ENCODE results near the gene STAC2.

Gene STAC2

GRCh38 chr17:39209317-39210092, 16.2 kb downstream of the STAC2 start:
- no peak for DNase-seq

DNA sequence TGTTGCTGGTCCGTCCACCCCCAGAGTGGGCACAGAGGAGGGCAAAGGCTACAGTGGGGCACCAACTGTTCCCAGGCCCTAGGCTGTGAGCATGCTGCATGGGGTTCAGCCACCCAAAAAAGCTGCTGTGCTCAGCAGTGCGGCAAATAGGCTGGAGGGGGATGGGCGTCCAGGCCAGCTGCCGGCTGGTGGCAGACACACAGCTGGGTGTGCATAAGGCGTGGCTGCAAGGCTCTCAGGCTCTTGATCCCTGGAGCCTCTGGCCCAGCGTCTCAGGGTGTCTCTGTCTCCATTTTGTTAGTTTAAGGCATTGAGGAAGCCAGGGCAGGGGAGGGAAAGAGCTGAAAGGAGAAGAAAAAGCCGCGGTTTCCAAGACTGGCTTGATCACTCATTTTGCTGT, 16.9 kb downstream of the STAC2 start:
- DNase-seq = peak; percentile 50

- no peak for DNase-seq
Measured at GRCh38 chr17:39208136-39208535, 17.6 kb downstream of the STAC2 start.

DNA sequence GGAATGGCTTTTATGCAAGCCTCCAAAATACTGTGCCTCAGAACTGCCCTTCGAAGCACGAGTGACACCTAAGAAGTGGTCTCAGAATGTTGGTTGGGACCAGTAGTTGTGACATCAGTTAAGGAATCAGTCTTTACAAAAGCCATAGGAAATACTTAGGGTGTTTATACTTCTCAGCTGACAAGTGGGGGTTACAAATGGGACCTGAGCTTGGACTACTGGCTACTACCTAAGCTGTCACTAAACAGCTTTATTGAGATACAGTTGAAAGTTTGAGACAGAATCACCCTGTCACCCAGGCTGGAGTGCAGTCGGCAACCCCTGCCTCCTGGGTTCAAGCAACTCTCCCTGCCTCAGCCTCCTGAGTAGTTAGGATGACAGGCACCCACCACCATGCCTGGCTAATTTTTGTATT, 20.6 kb downstream of the STAC2 start:
- DNase-seq = no peak

DNA sequence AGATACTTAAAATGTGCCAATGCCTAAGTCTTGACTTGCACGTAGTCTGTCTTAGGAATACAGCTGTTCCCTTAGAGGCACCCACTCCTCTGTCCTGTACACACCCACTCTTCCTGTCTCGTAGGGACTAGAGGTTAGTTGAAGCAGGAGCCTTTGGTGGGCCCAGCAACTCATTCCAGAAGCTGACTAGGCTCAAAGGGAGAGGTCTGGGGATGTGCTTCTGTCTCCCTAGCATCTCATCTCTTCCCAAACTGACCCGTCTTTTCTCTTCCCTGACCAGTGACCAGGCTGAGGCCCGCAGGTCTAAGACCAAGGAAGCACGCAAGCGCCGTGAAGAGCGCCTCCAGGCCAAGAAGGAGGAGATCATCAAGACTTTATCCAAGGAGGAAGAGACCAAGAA, 21.5 kb downstream of the STAC2 start:
- DNase-seq = no peak

GRCh38 chr17:39200957-39201510, 24.7 kb downstream of the STAC2 start:
- no peak for DNase-seq

DNA sequence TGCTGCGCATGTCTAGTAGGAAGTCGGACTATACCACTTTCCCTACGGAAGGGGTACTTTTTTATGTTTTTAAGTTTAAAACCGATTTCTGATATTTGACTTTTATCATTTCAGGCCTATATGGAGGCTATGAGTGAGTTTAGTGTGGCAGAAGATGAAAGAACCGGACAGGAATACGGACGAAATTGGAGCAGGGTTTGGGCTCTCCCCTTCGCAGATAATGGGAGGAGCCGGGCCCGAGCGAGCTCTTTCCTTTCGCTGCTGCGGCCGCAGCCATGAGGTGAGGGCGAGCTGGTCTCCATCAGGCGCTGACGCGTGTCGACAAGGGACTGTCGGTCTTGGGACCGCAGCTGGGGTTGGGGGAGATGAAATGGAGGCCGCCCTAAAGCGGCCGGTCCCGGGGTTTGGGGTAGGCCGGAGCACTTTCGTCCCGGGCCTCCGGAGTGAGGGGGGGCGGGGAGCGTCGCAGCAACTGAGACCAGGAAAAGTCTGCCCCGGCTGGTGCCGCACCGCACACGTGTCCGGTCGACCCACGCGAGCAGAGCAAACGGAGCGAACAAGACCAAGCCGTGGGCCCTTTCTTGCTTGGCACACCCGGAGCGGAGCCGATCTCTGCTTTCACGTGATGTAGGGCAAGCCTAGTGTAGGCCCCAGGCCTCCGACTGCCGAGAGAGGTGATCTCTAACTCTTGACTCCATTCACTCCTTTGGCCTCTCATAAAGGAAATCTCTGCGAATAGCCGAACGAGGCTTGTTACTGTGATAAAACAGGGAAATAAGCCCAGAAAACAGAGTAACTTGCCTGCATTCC, 25.5 kb downstream of the STAC2 start, which contains the start of gene RPL19:
Gene RPL19, plus strand, starts transcription at position 214 of the 810 bp plus-strand sequence. Its CDS starts 62 bp downstream, at position 276.
- peak; percentile 68 for DNase-seq

DNA sequence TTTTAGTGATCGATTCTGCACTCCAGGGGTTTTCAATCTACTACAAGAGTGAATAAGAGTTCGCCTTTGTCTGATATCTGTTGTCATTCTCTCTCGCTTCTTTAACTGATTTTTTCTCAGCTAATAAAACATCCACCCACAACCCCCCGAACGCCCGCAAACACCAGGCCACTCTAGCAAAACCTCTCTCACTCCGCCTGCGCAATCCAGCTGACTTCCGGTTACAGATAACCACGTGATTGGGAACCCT, 26.0 kb downstream of the STAC2 start:
- DNase-seq = peak; percentile 89

- DNase-seq = no peak
Measured at GRCh38 chr17:39198186-39198566, 27.6 kb downstream of the STAC2 start.

DNA sequence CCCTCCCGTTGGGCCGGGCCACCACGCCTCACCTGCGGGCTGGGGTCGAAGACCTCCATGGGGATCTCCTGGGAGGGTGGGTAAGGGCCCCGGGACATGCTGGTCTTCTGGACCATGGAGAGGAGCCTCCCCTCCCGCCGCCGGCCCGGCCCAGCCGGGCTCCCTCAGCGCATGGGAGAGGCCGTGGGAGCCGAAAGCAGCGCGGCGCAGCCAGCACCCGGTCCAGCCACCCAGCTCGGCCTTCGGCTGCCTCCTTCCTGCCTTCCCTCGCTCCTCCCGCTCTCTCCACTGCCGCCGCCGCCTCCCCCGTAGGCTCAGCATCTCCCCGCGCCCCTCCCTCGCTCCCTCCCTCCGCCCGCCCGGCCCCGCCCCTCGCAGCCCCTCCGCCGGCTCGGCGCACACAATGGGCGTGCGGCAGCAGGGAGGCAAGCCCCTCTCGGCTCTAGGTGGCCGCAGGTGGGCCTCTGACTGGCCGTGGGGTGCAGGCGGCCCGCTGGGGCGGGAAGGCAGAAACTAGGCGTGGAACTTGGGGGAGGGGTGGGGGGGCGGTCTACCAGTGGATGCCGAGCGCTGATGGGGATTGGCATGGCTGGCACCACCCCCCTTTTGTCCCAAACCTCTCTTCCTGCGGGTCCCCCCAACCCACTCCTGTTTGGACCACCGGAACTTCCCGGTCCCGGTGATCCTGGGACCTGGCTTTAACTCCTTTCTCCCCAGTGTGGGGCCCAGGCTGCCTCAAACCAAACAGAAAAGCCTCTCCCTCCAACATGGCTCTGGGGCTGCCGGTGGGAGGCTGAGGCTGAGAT, 28.2 kb downstream of the STAC2 start, which contains the start of gene CACNB1:
Gene CACNB1, minus strand, starts transcription at position 290 of the 806 bp plus-strand sequence. Its CDS starts 174 bp downstream, at position 116.
- DNase-seq = peak; percentile 34

GRCh38 chr17:39196808-39197291, 28.9 kb downstream of the STAC2 start:
- DNase-seq = no peak

DNA sequence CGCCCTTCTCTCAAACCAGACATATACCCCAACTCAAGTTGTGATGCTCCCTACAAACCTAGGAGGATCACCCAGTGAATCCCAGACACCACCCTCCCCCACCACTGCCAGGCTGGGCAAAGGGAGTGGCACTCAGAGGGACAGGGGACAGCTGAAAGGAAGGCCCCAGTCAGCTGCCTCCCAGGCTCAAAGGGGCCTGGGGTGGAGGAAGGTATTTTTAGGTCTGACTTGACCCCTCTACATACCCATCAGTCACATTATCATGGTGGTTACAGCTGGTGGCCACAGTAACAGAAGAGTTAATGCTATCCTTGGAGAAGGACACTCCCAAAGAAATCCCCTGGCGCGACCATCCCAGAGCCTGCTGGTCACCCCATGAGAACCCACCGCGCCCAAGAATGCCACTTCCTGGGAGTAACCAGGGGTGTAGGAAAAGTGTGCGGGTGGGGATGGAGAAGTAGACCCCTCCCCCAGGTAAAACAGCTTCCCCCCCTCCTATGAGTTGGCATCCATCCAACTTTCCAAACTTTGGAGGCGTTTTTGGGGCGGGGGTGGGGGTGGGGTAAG, 29.4 kb downstream of the STAC2 start:
- no peak for DNase-seq

- no peak for DNase-seq
Measured at GRCh38 chr17:39195568-39196160, 30.1 kb downstream of the STAC2 start.

DNA sequence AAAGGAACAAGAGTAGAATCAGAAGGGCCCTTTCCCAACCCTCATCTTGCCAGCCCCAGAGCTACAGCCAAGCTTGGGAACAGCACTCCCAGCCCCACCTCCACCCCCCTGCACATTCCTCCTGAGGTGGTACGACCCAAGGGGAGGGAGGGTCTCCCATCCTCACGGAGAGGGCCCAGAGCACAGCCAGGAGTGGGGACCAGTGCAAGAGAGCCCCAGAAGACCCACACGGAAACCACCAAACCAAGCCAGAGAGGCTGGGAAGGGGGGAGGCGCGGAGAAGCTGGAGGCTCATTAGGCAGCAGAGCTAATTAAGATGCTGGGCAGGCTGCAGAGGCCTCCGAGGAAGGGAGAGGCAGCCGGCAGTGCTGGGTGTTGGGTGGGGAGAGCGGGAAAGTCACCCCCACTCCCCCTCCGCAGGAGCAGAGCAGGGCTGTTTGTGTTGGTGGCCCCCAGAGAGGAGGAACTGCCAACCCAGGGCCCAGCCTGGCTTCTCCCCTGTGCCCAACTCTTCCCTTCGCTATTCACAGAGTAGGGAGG, 30.7 kb downstream of the STAC2 start:
- no peak for DNase-seq

DNA sequence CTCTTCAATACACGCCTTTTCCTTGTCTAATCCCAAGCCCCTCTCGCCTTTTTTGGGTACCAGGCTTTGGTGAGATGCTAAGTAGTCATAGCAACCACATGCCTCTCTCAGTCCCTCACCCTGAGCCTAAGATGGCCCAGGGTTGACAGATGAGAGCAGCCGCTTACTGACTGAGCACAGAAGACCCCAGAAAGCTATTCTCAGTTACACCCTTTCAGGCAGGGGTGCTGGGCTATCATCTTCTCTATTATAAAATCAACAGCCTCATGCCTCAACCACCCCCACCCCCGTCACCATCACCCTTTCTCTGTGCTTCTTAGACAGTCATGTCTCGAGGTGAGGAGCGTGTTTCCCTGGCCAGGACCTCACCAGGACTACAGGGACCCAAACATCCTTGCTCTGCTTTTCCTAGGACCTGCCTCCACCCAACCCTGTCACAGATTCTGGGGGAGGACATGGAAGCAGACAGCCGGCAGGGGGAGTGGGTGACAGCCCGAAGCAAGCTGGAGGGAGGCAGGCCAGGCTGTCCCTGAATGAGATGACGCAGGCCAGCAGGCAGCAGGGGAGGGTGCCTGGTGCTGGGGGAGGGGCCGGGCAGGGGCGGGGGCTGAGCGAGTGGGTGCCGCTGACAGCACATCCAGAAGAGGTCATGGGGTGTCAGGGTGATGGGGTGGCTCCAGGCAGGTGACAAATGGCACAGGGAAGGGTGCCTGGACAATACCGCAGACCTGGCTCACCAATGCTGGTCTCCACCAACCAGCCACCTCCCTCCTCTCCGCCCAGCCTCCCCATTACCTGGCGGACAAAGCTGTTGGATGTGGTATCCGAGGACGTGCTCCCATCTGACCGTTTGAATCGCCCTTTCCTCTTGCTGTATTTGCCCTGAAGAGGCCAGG, 31.4 kb downstream of the STAC2 start:
- DNase-seq = no peak

GRCh38 chr17:39193346-39193745, 32.4 kb downstream of the STAC2 start:
- no peak for DNase-seq

- DNase-seq = no peak
Measured at GRCh38 chr17:39192901-39193300, 32.8 kb downstream of the STAC2 start.

DNA sequence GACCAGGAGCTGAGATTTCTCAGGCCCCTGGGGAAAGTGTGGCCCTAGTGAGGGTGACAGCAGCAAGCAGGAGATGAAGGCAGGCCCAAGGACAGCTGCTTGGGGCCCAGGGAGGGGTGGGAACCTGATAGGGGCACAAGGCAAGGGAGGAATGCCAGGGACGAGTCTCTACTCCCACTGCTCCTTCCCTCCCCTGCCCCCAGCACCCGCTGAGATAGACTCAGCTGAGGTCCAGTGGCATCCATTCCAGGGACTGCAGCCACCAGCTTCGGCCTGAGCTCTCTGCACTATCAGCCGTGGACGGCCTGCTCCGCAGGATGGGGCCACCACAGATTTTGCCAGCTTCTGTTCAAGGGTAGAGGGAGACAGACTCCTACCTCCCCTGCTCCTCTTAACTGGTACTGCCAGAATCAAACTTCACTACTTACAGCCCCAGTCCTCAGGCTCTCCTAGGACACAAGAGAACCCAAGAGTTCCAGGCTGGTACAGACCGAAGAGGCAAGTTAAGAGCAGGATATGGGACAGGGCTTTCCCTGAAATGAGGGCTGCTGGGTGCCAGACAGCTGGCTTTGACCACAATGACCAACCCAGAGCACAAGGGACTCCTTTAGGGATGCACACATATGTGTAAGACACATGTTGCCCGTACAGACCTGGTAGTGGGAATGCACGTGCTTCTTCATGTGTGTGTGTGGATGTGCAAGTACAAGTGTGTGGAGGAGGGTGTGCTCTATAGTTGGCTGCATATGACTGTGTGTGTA, 33.8 kb downstream of the STAC2 start:
- no peak for DNase-seq

DNA sequence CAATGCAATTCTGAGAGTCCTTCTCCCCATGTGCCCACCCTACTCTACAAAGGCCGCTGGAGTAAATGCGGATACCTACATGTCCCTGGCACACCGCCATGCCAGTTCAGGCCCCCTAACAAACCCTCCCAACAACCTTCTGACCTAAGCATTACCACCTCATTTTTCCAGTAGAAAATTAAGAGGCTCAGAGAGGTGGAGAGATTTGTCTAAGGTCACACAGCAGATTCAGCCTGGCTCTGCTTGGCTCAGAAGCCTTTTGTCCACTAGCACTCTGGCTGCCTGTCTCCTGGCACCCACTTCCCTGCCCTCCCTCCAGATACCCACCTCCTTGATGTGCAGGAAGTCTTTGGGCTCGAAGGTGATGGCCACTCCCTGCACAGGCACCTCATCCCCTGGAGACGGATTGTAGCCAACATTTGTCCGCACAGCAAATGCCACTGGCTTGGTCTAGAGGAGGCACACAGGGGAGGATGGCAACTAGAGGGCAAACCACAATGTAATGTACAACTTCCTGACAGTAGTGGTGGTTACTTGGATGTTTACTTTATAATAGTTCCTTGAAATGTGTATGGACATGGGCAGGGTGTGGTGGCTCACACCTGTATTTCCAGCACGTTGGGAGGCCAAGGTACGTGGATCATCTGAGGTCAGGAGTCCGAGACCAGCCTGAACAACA, 38.5 kb downstream of the STAC2 start:
- DNase-seq = no peak
